ENCODE measurements around the gene IL10RA.
"Not testable (repeated sequence)": the region's sequence is repeated elsewhere in the genome, so short reads cannot be mapped to it uniquely, and the experiment has no call there.

IL10RA gene

GRCh38 chr11:117973503-117973860 lies 12.7 kb upstream of the IL10RA start:
- H3K4me3 ChIP-seq (ENCODE audit: low read depth, low read length) = no peak overlapping the region
- TF ChIP-seq CTCF (IDR thresholded peaks at IDR 0.05; ENCODE audit: insufficient read depth, low read depth, low read length, missing control alignments) = no peak
- no peak for DNase-seq (ENCODE audit: low read depth)

GRCh38 chr11:117976445-117976844 lies 9.7 kb upstream of the IL10RA start:
- TF ChIP-seq CTCF (IDR thresholded peaks at IDR 0.05; ENCODE audit: insufficient read depth, low read depth, low read length, missing control alignments) = no peak
- DNase-seq (ENCODE audit: low read depth) = no peak
- H3K4me3 ChIP-seq (ENCODE audit: low read depth, low read length) = no peak overlapping the region

- no peak for DNase-seq (ENCODE audit: low read depth)
- no peak overlapping the region for H3K4me3 ChIP-seq (ENCODE audit: low read depth, low read length)
- no peak for TF ChIP-seq CTCF (IDR thresholded peaks at IDR 0.05; ENCODE audit: insufficient read depth, low read depth, low read length, missing control alignments)
These were observed 9.2 kb upstream of the IL10RA start for GRCh38 chr11:117977029-117977428.

GRCh38 chr11:117977612-117978264 lies 8.5 kb upstream of the IL10RA start:
- H3K4me3 ChIP-seq (ENCODE audit: low read depth, low read length); DNase-seq (ENCODE audit: low read depth): not testable (repeated sequence)

- not testable (repeated sequence) for DNase-seq (ENCODE audit: low read depth); H3K4me3 ChIP-seq (ENCODE audit: low read depth, low read length)
These were observed 7.8 kb upstream of the IL10RA start for GRCh38 chr11:117978291-117978910.

GRCh38 chr11:117978991-117979390 lies 7.2 kb upstream of the IL10RA start:
- TF ChIP-seq CTCF (IDR thresholded peaks at IDR 0.05; ENCODE audit: insufficient read depth, low read depth, low read length, missing control alignments) = no peak
- H3K4me3 ChIP-seq (ENCODE audit: low read depth, low read length) = no peak overlapping the region
- no peak for DNase-seq (ENCODE audit: low read depth)

GRCh38 chr11:117979481-117980211 lies 6.5 kb upstream of the IL10RA start:
- TF ChIP-seq CTCF (IDR thresholded peaks at IDR 0.05; ENCODE audit: insufficient read depth, low read depth, low read length, missing control alignments) = no peak
- H3K4me3 ChIP-seq (ENCODE audit: low read depth, low read length) = no peak overlapping the region
- DNase-seq (ENCODE audit: low read depth) = peak; percentile 81

- no peak overlapping the region for H3K4me3 ChIP-seq (ENCODE audit: low read depth, low read length)
- DNase-seq (ENCODE audit: low read depth) = no peak
- TF ChIP-seq CTCF (IDR thresholded peaks at IDR 0.05; ENCODE audit: insufficient read depth, low read depth, low read length, missing control alignments) = no peak
These were observed 5.9 kb upstream of the IL10RA start for GRCh38 chr11:117980280-117980679.
